ENCODE data around the gene MCU. TPM values are rescaled to one million over a fixed set of nuclear protein-coding genes. Genes with fewer than 3 reads are reported as not detected.
"Not testable (repeated sequence)": the region's sequence is repeated elsewhere in the genome, so short reads cannot be mapped to it uniquely, and the experiment has no call there.

Gene MCU
- total RNA-seq, 1 experiment from 2014 or later = 18.7 TPM

- H3K36me3 ChIP-seq (ENCODE audit: insufficient read depth, low read length, poor library complexity, severe bottlenecking) = no peaks in the 10 kb centered on the region
- CTCF ChIA-PET = no interaction called here
- peak; percentile 20 for DNase-seq (ENCODE audit: low spot score)
Measured at GRCh38 chr10:72665925-72666324, 26.0 kb upstream of the MCU start.

GRCh38 chr10:72667207-72667864 lies 24.6 kb upstream of the MCU start:
- no peak for DNase-seq (ENCODE audit: low spot score)
- no peak overlapping the region for H3K4me3 ChIP-seq (ENCODE audit: low read depth, low read length, poor library complexity, severe bottlenecking)
- no peaks in the 10 kb centered on the region for H3K27me3 ChIP-seq (replicated peaks; ENCODE audit: insufficient read depth, low read depth, low read length, poor library complexity)
- no peaks in the 10 kb centered on the region for H3K4me1 ChIP-seq (ENCODE audit: insufficient read depth, low read length, poor library complexity, severe bottlenecking)
- no peaks in the 10 kb centered on the region for H3K36me3 ChIP-seq (ENCODE audit: insufficient read depth, low read length, poor library complexity, severe bottlenecking)
- POLR2A ChIA-PET (ENCODE audit: low non-redundant PET) = no interaction called here
- no peaks in the 10 kb centered on the region for H3K9me3 ChIP-seq (ENCODE audit: low read depth, low read length, poor library complexity, severe bottlenecking)
- H3K27ac ChIP-seq (ENCODE audit: low read depth, low read length, poor library complexity, severe bottlenecking) = no peak overlapping the region
- no peak for TF ChIP-seq EZH2 (IDR thresholded peaks at IDR 0.05; ENCODE audit: borderline replicate concordance, low read depth, low read length, poor library complexity, severe bottlenecking)
- TF ChIP-seq CTCF (conservative IDR thresholded peaks at IDR 0.05; ENCODE audit: low read depth, low read length) = no peak
- CTCF ChIA-PET = no interaction called here
- BruUV-seq (replicated peaks) = no TSS peak
- intact Hi-C loops (cut with micrococcal nuclease; ENCODE audit: unreplicated experiment) = no loop called here

More at GRCh38 chr10:72665925-72666324, 26.0 kb upstream of the MCU start:
- BruUV-seq (replicated peaks) = no TSS peak
- TF ChIP-seq EZH2 (IDR thresholded peaks at IDR 0.05; ENCODE audit: borderline replicate concordance, low read depth, low read length, poor library complexity, severe bottlenecking) (no peak), CTCF (conservative IDR thresholded peaks at IDR 0.05; ENCODE audit: low read depth, low read length) (no peak)
- H3K4me1 ChIP-seq (ENCODE audit: insufficient read depth, low read length, poor library complexity, severe bottlenecking) = no peaks in the 10 kb centered on the region
- no peak overlapping the region for H3K27ac ChIP-seq (ENCODE audit: low read depth, low read length, poor library complexity, severe bottlenecking)
- no peaks in the 10 kb centered on the region for H3K9me3 ChIP-seq (ENCODE audit: low read depth, low read length, poor library complexity, severe bottlenecking)
- intact Hi-C loops (cut with micrococcal nuclease; ENCODE audit: unreplicated experiment) = no loop called here
- POLR2A ChIA-PET (ENCODE audit: low non-redundant PET) = no interaction called here
- H3K4me3 ChIP-seq (ENCODE audit: low read depth, low read length, poor library complexity, severe bottlenecking) = no peak overlapping the region
- H3K27me3 ChIP-seq (replicated peaks; ENCODE audit: insufficient read depth, low read depth, low read length, poor library complexity) = no peaks in the 10 kb centered on the region

DNA sequence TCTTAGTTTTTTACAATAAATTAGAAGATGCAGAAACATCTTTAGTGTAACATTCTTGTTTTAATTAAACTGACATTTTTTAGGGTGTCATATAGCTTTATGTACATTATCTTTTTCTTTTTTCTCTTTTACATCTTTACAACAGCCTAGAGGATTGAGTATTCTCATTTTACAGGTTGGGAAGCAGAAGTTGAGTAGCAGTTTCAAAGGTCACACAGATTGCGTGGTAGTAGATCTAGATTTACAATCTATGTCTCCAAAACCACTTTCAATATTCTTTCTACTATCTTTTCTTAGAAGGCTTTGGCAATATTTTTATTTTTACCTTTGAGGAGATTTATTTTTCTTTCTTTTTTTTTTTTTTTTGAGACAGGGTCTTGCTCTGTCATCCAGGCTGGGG lies 18.7 kb upstream of the MCU start:
- Histone ChIP-seq H3K27ac (ENCODE audit: low read depth, low read length, poor library complexity, severe bottlenecking) (no peak overlapping the region), H3K4me1 (ENCODE audit: insufficient read depth, low read length, poor library complexity, severe bottlenecking) (no peaks in the 10 kb centered on the region), H3K27me3 (replicated peaks; ENCODE audit: insufficient read depth, low read depth, low read length, poor library complexity) (no peaks in the 10 kb centered on the region), H3K36me3 (ENCODE audit: insufficient read depth, low read length, poor library complexity, severe bottlenecking) (no peaks in the 10 kb centered on the region), H3K4me3 (ENCODE audit: low read depth, low read length, poor library complexity, severe bottlenecking) (no peak overlapping the region), H3K9me3 (ENCODE audit: low read depth, low read length, poor library complexity, severe bottlenecking) (no peaks in the 10 kb centered on the region)
- BruUV-seq (replicated peaks) = no TSS peak
- intact Hi-C loops (cut with micrococcal nuclease; ENCODE audit: unreplicated experiment) = no loop called here
- DNase-seq (ENCODE audit: low spot score) = no peak
- TF ChIP-seq CTCF (conservative IDR thresholded peaks at IDR 0.05; ENCODE audit: low read depth, low read length) = no peak
- TF ChIP-seq EZH2 (IDR thresholded peaks at IDR 0.05; ENCODE audit: borderline replicate concordance, low read depth, low read length, poor library complexity, severe bottlenecking) = no peak
- ChIA-PET CTCF (no interaction called here), POLR2A (ENCODE audit: low non-redundant PET) (no interaction called here)

DNA sequence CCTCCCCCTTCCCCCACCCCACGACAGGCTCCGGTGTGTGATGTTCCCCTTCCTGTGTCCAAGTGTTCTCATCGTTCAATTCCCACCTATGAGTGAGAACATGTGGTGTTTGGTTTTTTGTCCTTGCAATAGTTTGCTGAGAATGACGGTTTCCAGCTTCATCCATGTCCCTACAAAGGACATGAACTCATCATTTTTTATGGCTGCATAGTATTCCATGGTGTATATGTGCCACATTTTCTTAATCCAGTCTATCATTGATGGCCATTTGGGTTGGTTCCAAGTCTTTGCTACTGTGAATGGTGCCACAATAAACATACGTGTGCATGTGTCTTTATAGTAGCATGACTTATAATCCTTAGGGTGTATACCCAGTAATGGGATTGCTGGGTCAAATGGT lies 17.8 kb upstream of the MCU start:
- H3K9me3 ChIP-seq (ENCODE audit: low read depth, low read length, poor library complexity, severe bottlenecking); H3K4me3 ChIP-seq (ENCODE audit: low read depth, low read length, poor library complexity, severe bottlenecking); H3K4me1 ChIP-seq (ENCODE audit: insufficient read depth, low read length, poor library complexity, severe bottlenecking); POLR2A ChIA-PET (ENCODE audit: low non-redundant PET); H3K27ac ChIP-seq (ENCODE audit: low read depth, low read length, poor library complexity, severe bottlenecking); H3K27me3 ChIP-seq (replicated peaks; ENCODE audit: insufficient read depth, low read depth, low read length, poor library complexity); DNase-seq (ENCODE audit: low spot score); BruUV-seq (replicated peaks); intact Hi-C loops (cut with micrococcal nuclease; ENCODE audit: unreplicated experiment); CTCF ChIA-PET; H3K36me3 ChIP-seq (ENCODE audit: insufficient read depth, low read length, poor library complexity, severe bottlenecking): not testable (repeated sequence)

Data from A673 (cell line).